ENCODE results near the gene MST1.
"Not testable (repeated sequence)": the region's sequence is repeated elsewhere in the genome, so short reads cannot be mapped to it uniquely, and the experiment has no call there.

The MST1 gene

DNA sequence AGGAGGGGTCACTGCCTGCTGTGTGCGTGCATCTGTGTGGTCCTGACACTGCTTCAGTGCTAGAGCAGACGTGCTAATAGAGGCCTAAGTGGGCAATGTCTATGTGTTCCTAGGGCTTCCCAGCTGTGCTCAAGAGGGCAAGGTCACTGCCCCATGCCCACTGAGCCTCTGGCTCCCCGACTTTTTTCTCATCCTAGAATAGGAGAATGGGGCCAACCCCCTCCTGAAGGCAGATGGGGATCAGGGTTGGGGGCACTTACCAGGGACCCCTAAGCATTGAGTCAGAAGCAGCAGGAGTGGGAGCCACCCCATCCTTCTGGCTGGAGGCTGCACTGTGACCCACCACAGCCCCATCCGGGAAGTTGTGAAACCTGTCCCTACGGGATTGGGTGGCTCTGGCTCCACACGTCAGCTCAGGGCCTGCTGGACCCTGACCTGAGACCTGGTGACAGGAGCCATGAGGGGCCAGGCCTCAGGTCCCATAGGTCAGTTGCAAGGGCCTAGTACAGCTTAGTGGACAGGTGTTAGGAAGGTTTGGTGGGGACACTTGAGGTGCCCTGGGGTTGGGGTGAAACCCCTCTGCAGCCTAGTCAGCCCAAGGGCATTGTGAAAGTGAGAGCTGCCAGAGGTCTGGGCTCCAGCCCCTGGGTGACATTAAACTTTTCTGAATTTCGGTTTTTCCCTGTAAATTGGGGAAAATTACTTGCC lies 782 bp downstream of the MST1 start:
- H3K9me3 ChIP-seq (ENCODE audit: control insufficient read depth in 1 of 2, low read length in 2 of 2); H3K27ac ChIP-seq (ENCODE audit: low read depth, low read length); H3K27me3 ChIP-seq (ENCODE audit: control insufficient read depth in 1 of 2, insufficient read depth in 2 of 2, low read length in 2 of 2): not testable (repeated sequence)
- peaks cover 0 to 35% of the 10 kb centered on the region in 2 donors for H3K4me1 ChIP-seq (ENCODE audit: control insufficient read depth in 1 of 2, insufficient read depth in 2 of 2, low read length in 2 of 2)
- H3K4me3 ChIP-seq (ENCODE audit: low read depth in 1 of 2, low read length in 2 of 2) = peak overlapping the region; percentile 75 to 96
- H3K36me3 ChIP-seq (ENCODE audit: control insufficient read depth in 1 of 2, insufficient read depth in 2 of 2, low read length in 2 of 2) = peaks cover 5 to 11% of the 10 kb centered on the region in 2 donors
- H3K9ac ChIP-seq (ENCODE audit: low read depth in 1 of 2, low read length in 2 of 2) = peak overlapping the region; percentile 63 to 87

DNA sequence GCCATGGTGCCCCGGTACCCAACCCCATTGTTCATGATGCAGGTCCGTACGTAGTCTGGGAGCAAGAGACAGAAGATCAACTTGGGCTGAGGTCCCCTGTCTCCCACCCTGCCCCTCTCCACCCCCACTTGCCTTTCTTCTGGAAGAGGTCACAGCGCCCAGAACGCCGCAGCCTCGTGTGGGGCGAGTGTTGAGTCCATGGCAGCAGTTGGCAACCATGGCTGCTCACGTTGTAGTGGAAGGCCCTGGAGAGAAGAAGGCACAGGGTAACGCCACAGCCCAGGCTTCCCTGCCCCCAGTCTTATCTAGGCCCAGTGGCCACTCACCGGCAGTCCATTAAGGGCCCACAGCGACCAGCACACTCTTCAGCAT lies 1.9 kb downstream of the MST1 start:
- H3K36me3 ChIP-seq (ENCODE audit: control insufficient read depth in 1 of 2, insufficient read depth in 2 of 2, low read length in 2 of 2) = peaks cover 15 to 22% of the 10 kb centered on the region in 2 donors
- H3K9ac ChIP-seq (ENCODE audit: low read depth in 1 of 2, low read length in 2 of 2) = peak overlapping the region in 1 of 2 donors; percentile 10
- H3K27ac ChIP-seq (ENCODE audit: low read depth, low read length); H3K9me3 ChIP-seq (ENCODE audit: control insufficient read depth in 1 of 2, low read length in 2 of 2); H3K27me3 ChIP-seq (ENCODE audit: control insufficient read depth in 1 of 2, insufficient read depth in 2 of 2, low read length in 2 of 2): not testable (repeated sequence)
- peaks cover 0 to 35% of the 10 kb centered on the region in 2 donors for H3K4me1 ChIP-seq (ENCODE audit: control insufficient read depth in 1 of 2, insufficient read depth in 2 of 2, low read length in 2 of 2)
- peak overlapping the region in 1 of 2 donors; percentile 59 for H3K4me3 ChIP-seq (ENCODE audit: low read depth in 1 of 2, low read length in 2 of 2)

DNA sequence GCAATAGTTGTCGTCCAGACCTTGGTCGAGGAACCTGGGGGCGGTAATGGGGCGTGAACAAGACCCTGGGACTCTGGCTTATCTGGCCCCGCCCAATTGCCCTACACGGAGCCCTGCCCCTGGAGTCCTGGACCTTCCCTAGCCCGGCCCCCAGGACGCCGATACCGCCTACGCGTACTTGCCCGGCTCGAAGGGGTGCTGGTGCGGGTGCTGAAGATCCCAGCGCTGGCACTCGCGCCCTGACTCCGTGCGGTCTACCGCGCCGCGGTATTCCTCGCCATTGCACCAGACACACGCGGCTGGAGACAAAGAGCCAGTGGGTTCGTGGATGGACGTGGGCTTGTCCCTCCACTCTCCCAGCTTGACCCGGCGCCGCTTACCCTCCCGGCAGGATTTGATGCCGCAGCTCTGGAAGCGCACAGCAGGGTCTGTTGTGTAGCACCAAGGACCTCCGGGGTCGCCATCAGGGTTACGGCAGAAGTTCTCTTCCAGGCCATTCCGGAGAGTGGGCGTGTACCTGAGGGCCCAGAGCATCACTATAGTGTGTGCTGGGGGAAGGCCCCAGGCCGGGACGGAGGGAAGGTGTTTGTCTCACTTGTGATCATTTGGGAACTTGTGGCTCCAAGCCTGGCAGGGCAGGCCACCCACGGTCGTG lies 2.4 kb downstream of the MST1 start:
- not testable (repeated sequence) for H3K9me3 ChIP-seq (ENCODE audit: control insufficient read depth in 1 of 2, low read length in 2 of 2); H3K27me3 ChIP-seq (ENCODE audit: control insufficient read depth in 1 of 2, insufficient read depth in 2 of 2, low read length in 2 of 2); H3K27ac ChIP-seq (ENCODE audit: low read depth, low read length)
- peak overlapping the region; percentile 40 to 59 for H3K4me3 ChIP-seq (ENCODE audit: low read depth in 1 of 2, low read length in 2 of 2)
- peak overlapping the region; percentile 10 to 47 for H3K9ac ChIP-seq (ENCODE audit: low read depth in 1 of 2, low read length in 2 of 2)
- H3K36me3 ChIP-seq (ENCODE audit: control insufficient read depth in 1 of 2, insufficient read depth in 2 of 2, low read length in 2 of 2) = peaks cover 20 to 27% of the 10 kb centered on the region in 2 donors
- peaks cover 0 to 35% of the 10 kb centered on the region in 2 donors for H3K4me1 ChIP-seq (ENCODE audit: control insufficient read depth in 1 of 2, insufficient read depth in 2 of 2, low read length in 2 of 2)

DNA sequence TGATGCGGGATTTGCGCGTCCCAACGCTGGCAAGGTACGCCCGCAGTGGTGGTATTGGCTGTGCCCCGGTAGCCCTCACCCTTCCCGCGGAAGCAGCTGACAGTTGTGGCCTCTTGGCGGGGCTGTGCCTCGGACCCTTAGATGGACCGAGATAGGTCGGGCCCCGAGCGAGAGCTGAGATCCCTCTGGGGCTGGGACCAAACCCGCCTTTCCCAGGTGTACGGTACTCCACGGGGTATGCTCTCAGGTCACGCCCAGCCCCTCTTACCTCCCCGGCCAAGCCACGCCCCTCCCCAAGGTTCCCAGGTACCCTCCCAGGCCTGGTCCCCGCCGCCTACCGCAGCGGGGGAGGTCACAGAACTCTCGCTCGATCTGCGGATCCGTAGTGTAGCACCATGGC lies 2.9 kb downstream of the MST1 start:
- not testable (repeated sequence) for H3K27me3 ChIP-seq (ENCODE audit: control insufficient read depth in 1 of 2, insufficient read depth in 2 of 2, low read length in 2 of 2); H3K9ac ChIP-seq (ENCODE audit: low read depth in 1 of 2, low read length in 2 of 2); H3K9me3 ChIP-seq (ENCODE audit: control insufficient read depth in 1 of 2, low read length in 2 of 2); H3K27ac ChIP-seq (ENCODE audit: low read depth, low read length)
- Histone ChIP-seq H3K4me1 (ENCODE audit: control insufficient read depth in 1 of 2, insufficient read depth in 2 of 2, low read length in 2 of 2) (peaks cover 0 to 32% of the 10 kb centered on the region in 2 donors), H3K36me3 (ENCODE audit: control insufficient read depth in 1 of 2, insufficient read depth in 2 of 2, low read length in 2 of 2) (peaks cover 26 to 32% of the 10 kb centered on the region in 2 donors), H3K4me3 (ENCODE audit: low read depth in 1 of 2, low read length in 2 of 2) (peak overlapping the region; percentile 25 to 59)

DNA sequence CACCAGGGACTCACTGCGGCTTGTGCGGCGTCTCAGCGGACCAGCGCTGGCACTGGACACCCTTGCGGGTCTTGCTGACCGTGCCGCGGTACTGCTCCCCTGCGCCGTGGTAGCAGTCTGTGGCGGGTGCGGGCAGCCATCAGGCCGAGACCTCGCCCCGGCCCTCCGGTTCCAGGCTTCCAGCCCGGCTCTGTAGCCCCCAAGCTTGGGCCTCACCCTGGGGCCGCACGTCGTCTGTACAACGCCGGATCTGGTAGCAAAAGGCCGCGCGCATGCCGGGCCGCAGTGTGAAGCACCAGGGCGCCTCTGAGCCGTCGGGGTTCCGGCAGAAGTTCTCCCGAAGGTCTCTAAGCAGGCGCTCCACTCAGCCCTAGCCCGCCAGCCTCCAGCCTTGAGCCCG lies 3.4 kb downstream of the MST1 start:
- H3K27me3 ChIP-seq (ENCODE audit: control insufficient read depth in 1 of 2, insufficient read depth in 2 of 2, low read length in 2 of 2); H3K9ac ChIP-seq (ENCODE audit: low read depth in 1 of 2, low read length in 2 of 2); H3K27ac ChIP-seq (ENCODE audit: low read depth, low read length); H3K9me3 ChIP-seq (ENCODE audit: control insufficient read depth in 1 of 2, low read length in 2 of 2); H3K4me3 ChIP-seq (ENCODE audit: low read depth in 1 of 2, low read length in 2 of 2): not testable (repeated sequence)
- peaks cover 0 to 27% of the 10 kb centered on the region in 2 donors for H3K4me1 ChIP-seq (ENCODE audit: control insufficient read depth in 1 of 2, insufficient read depth in 2 of 2, low read length in 2 of 2)
- peaks cover 31 to 36% of the 10 kb centered on the region in 2 donors for H3K36me3 ChIP-seq (ENCODE audit: control insufficient read depth in 1 of 2, insufficient read depth in 2 of 2, low read length in 2 of 2)

DNA sequence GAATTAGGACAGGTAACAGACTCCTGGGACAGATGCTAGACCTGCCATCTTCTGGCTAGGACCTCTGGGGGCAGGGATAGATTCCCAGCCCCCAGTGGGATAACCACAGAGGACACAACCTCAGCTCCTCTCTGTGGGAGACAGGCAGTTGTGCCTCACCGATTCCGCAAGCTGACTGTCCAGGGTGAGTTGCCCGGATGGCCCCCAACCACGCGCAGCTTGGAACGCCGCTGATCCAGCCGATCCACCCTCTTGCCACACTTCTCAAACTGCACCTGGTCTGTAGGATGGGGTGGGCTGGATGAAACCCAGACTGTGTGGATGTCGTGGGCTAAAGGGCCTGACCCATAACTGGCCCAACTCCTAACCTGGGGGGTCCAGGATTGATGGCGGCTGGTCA lies 4.2 kb downstream of the MST1 start:
- H3K27me3 ChIP-seq (ENCODE audit: control insufficient read depth in 1 of 2, insufficient read depth in 2 of 2, low read length in 2 of 2); H3K9me3 ChIP-seq (ENCODE audit: control insufficient read depth in 1 of 2, low read length in 2 of 2); H3K27ac ChIP-seq (ENCODE audit: low read depth, low read length); H3K4me3 ChIP-seq (ENCODE audit: low read depth in 1 of 2, low read length in 2 of 2); H3K9ac ChIP-seq (ENCODE audit: low read depth in 1 of 2, low read length in 2 of 2): not testable (repeated sequence)
- H3K4me1 ChIP-seq (ENCODE audit: control insufficient read depth in 1 of 2, insufficient read depth in 2 of 2, low read length in 2 of 2) = peaks cover 0 to 19% of the 10 kb centered on the region in 2 donors
- peaks cover 38 to 44% of the 10 kb centered on the region in 2 donors for H3K36me3 ChIP-seq (ENCODE audit: control insufficient read depth in 1 of 2, insufficient read depth in 2 of 2, low read length in 2 of 2)

DNA sequence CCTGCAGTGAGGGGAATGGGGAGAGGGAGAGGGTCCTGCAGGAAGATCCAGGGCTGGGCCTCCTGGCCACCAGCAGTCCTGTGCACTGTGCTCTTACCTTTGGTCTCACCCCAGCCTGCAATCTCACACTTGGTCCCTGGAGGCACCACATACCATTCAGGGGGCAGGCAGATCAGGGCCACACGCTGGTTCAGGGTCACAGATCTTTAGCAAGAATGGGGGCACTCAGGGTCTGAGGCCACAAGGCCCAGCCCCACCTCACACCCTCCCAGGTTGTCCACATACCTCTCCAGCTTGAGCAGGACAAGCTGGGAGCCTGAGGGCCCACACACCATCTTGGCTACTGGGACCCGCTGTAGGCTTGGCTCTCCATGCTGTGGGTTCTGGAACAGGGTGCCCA lies 4.8 kb downstream of the MST1 start:
- not testable (repeated sequence) for H3K9ac ChIP-seq (ENCODE audit: low read depth in 1 of 2, low read length in 2 of 2); H3K27me3 ChIP-seq (ENCODE audit: control insufficient read depth in 1 of 2, insufficient read depth in 2 of 2, low read length in 2 of 2); H3K9me3 ChIP-seq (ENCODE audit: control insufficient read depth in 1 of 2, low read length in 2 of 2); H3K27ac ChIP-seq (ENCODE audit: low read depth, low read length); H3K4me3 ChIP-seq (ENCODE audit: low read depth in 1 of 2, low read length in 2 of 2)
- Histone ChIP-seq H3K36me3 (ENCODE audit: control insufficient read depth in 1 of 2, insufficient read depth in 2 of 2, low read length in 2 of 2) (peaks cover 41 to 50% of the 10 kb centered on the region in 2 donors), H3K4me1 (ENCODE audit: control insufficient read depth in 1 of 2, insufficient read depth in 2 of 2, low read length in 2 of 2) (peaks cover 0 to 16% of the 10 kb centered on the region in 2 donors)

DNA sequence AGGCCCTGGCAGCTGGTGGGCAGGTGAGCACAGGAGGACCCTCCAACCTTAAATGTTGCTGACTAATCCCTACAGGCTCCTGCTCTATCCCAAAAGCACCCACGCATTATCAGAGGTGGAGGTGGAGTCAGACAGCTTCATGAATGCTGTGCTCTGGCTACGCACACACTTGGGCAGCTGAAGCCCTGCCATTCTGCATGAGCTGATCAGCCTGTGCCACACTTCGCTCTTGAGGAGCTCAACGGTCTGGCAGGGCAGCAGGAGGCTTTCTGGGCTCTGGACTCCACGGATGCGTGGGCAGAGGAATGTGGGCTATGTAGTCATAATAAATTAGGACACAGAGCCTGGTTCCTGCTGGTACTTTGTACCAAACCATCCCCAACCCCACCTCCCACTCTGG lies 6.1 kb downstream of the MST1 start:
- no peak overlapping the region for H3K9ac ChIP-seq (ENCODE audit: low read depth in 1 of 2, low read length in 2 of 2)
- no peak overlapping the region for H3K27ac ChIP-seq (ENCODE audit: low read depth, low read length)
- H3K36me3 ChIP-seq (ENCODE audit: control insufficient read depth in 1 of 2, insufficient read depth in 2 of 2, low read length in 2 of 2) = peaks cover 52 to 63% of the 10 kb centered on the region in 2 donors
- H3K9me3 ChIP-seq (ENCODE audit: control insufficient read depth in 1 of 2, low read length in 2 of 2) = no peaks in the 10 kb centered on the region
- H3K4me3 ChIP-seq (ENCODE audit: low read depth in 1 of 2, low read length in 2 of 2) = no peak overlapping the region
- H3K27me3 ChIP-seq (ENCODE audit: control insufficient read depth in 1 of 2, insufficient read depth in 2 of 2, low read length in 2 of 2) = no peaks in the 10 kb centered on the region
- H3K4me1 ChIP-seq (ENCODE audit: control insufficient read depth in 1 of 2, insufficient read depth in 2 of 2, low read length in 2 of 2) = peaks cover 0 to 6% of the 10 kb centered on the region in 2 donors

DNA sequence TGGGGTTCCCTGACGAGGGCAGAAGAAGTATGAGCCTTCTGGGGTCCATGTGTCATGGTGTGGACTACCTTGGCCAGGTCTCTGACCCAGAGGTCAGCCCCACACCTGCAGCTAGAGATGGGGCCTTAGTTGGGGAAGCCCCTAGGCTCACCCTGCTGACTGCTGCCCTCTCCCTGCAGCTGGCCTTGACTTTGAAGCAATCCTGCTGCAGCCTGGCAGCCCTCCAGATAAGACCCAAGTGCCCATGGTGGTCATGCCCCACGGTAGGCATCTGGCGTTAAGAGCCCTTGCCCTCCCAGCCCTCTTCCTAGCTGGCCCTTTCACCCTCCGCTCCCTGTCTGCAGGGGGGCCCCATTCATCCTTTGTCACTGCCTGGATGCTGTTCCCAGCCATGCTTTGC lies 7.7 kb downstream of the MST1 start:
- Histone ChIP-seq H3K4me3 (ENCODE audit: low read depth in 1 of 2, low read length in 2 of 2) (no peak overlapping the region), H3K27me3 (ENCODE audit: control insufficient read depth in 1 of 2, insufficient read depth in 2 of 2, low read length in 2 of 2) (no peaks in the 10 kb centered on the region), H3K27ac (ENCODE audit: low read depth, low read length) (no peak overlapping the region), H3K36me3 (ENCODE audit: control insufficient read depth in 1 of 2, insufficient read depth in 2 of 2, low read length in 2 of 2) (peaks cover 68 to 79% of the 10 kb centered on the region in 2 donors), H3K9ac (ENCODE audit: low read depth in 1 of 2, low read length in 2 of 2) (no peak overlapping the region), H3K9me3 (ENCODE audit: control insufficient read depth in 1 of 2, low read length in 2 of 2) (no peaks in the 10 kb centered on the region), H3K4me1 (ENCODE audit: control insufficient read depth in 1 of 2, insufficient read depth in 2 of 2, low read length in 2 of 2) (no peaks in the 10 kb centered on the region)

DNA sequence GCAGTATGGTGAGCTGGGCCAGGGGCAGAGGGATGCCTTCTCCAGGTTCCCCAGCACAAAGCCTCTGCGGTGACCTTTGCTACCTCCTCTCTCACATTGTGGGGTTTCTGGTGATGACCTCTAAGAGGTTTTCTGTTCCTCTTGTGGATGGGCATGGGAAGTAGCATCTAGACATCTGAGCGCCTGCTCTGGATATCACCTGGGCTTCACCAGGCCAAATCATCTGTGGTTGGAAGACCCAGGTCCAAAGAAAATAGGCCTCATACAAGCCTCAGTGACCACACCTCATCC lies 8.1 kb downstream of the MST1 start:
- H3K36me3 ChIP-seq (ENCODE audit: control insufficient read depth in 1 of 2, insufficient read depth in 2 of 2, low read length in 2 of 2) = peaks cover 71 to 83% of the 10 kb centered on the region in 2 donors
- H3K27me3 ChIP-seq (ENCODE audit: control insufficient read depth in 1 of 2, insufficient read depth in 2 of 2, low read length in 2 of 2) = no peaks in the 10 kb centered on the region
- H3K9ac ChIP-seq (ENCODE audit: low read depth in 1 of 2, low read length in 2 of 2) = no peak overlapping the region
- no peak overlapping the region for H3K27ac ChIP-seq (ENCODE audit: low read depth, low read length)
- H3K4me3 ChIP-seq (ENCODE audit: low read depth in 1 of 2, low read length in 2 of 2) = no peak overlapping the region
- H3K4me1 ChIP-seq (ENCODE audit: control insufficient read depth in 1 of 2, insufficient read depth in 2 of 2, low read length in 2 of 2) = no peaks in the 10 kb centered on the region
- H3K9me3 ChIP-seq (ENCODE audit: control insufficient read depth in 1 of 2, low read length in 2 of 2) = no peaks in the 10 kb centered on the region

Data from duodenal mucosa (tissue), 2 donors.